Endothelial cell of umbilical vein (primary cell): ENCODE measurements around the gene TSC22D3.

Experiments
- EZH2 ChIP-seq: IDR thresholded peaks from 2 replicates; pipeline ENCODE4 v1.6.1; 2012; ENCODE audit warnings: borderline replicate concordance, low read depth, mild to moderate bottlenecking, moderate library complexity, low read length, inconsistent platforms; ENCODE audit not compliant: severe bottlenecking
- MYC ChIP-seq: IDR thresholded peaks from one replicate; pipeline ENCODE4 v1.6.1; 2011; ENCODE audit warnings: mild to moderate bottlenecking, low read depth, low read length
- POLR2A ChIP-seq: IDR thresholded peaks from 2 replicates; pipeline ENCODE4 v1.6.1; 2012; ENCODE audit warnings: low read depth, mild to moderate bottlenecking, control low read depth, low read length
- POLR2AphosphoS5 ChIP-seq: IDR thresholded peaks from 2 replicates; pipeline ENCODE4 v1.6.1; 2012; ENCODE audit warnings: low read depth, mild to moderate bottlenecking, control low read depth, low read length, moderate library complexity; ENCODE audit not compliant: insufficient read depth
- TF ChIP-seq, protein P1 (sequence below), 2 donors: IDR thresholded peaks; 1 replicate in 1 of 2; 2 replicates in 1 of 2; pipeline ENCODE4 v1.5.1; 2011; ENCODE audit warnings: low read length in 2 of 2, mild to moderate bottlenecking in 2 of 2, moderate library complexity in 2 of 2, control low read depth in 1 of 2, inconsistent platforms in 1 of 2, low read depth in 1 of 2; ENCODE audit not compliant: insufficient read depth in 1 of 2; ENCODE audit errors: extremely low read depth in 1 of 2

DNA sequence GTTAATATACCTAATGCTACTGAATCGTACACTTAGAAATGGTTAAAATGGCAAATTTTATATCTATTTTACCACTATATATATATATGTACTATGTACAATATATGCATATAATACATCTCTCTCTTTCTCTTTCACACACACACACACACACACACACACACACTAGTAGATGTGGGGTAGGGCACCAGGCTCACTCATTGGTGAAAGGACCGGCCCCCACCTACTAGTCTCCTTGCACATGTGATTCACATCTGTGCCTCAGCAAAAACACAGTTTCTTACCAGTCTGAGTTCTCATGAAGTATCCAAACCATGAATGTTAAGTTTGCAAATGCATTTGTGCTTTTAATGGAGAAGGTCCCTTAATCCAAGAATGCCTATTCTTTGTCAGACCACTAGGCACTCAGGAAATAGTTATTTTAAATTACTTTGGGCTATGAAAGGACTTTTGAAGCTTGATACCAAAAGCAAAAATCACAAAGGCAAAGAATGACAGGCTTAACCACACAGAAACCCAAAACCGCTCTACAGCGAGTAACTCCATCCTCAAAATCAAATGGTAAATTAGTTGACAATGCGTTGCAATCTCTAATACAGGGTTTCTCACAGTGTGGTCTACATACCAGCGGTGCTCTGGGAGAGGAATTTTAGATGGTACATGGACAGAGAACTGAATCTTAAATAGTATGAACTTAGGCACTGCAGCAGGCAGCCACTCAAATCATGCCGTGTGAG, 5.8 kb downstream of the TSC22D3 start:
- TF ChIP-seq EZH2 (no peak), POLR2A (no peak), MYC (no peak), POLR2AphosphoS5 (no peak)
- TF ChIP-seq, protein P1, sequence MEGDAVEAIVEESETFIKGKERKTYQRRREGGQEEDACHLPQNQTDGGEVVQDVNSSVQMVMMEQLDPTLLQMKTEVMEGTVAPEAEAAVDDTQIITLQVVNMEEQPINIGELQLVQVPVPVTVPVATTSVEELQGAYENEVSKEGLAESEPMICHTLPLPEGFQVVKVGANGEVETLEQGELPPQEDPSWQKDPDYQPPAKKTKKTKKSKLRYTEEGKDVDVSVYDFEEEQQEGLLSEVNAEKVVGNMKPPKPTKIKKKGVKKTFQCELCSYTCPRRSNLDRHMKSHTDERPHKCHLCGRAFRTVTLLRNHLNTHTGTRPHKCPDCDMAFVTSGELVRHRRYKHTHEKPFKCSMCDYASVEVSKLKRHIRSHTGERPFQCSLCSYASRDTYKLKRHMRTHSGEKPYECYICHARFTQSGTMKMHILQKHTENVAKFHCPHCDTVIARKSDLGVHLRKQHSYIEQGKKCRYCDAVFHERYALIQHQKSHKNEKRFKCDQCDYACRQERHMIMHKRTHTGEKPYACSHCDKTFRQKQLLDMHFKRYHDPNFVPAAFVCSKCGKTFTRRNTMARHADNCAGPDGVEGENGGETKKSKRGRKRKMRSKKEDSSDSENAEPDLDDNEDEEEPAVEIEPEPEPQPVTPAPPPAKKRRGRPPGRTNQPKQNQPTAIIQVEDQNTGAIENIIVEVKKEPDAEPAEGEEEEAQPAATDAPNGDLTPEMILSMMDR (IDR thresholded peaks at IDR 0.05; ENCODE audit: extremely low read depth in 1 of 2, insufficient read depth in 1 of 2, low read depth in 1 of 2, low read length in 2 of 2), result no peak
